Measurements from ENCODE around the gene TMEM97.

Gene TMEM97

DNA sequence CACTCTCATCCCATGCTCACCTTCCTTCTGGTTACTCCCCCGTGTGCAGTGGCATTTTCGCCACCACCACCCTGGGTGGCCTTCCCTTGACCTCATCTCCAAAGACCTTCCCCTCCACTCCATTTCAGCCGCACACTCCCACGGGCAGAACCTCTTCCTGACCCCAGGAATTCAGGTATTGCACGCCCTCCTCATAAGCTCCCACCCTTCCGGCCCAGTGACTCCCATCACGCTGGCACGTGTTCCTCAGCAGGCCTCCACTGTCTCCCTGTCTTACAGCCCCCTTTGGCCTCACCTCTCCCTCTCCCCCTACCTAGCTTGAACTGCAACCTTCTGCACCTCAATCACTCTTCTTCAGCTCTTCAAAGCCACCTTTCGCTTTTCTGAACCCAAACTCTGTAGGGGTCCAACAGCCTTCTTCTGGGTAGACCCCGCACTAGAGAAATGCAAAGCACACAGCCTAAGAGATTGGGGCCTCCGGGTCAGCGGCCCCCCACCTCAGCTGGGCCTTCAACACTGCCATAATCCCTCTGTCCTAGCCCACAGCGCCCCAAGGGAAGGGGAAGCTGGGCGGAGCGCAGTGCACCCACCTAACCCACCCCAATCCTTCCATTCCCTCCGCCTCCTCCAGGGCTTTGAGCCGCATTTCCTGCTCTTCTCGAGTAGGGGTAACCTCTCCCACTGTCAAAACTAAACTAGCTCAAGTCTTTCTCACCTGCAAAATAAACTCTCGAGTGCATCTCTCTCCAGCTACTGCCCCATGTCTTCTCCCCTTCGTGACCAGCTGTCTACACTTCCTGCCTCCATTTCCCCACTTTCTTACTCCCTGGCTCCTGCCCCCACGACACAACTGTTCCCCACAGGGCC is 1.7 kb upstream of the TMEM97 start:
- no peak for DNase-seq

DNA sequence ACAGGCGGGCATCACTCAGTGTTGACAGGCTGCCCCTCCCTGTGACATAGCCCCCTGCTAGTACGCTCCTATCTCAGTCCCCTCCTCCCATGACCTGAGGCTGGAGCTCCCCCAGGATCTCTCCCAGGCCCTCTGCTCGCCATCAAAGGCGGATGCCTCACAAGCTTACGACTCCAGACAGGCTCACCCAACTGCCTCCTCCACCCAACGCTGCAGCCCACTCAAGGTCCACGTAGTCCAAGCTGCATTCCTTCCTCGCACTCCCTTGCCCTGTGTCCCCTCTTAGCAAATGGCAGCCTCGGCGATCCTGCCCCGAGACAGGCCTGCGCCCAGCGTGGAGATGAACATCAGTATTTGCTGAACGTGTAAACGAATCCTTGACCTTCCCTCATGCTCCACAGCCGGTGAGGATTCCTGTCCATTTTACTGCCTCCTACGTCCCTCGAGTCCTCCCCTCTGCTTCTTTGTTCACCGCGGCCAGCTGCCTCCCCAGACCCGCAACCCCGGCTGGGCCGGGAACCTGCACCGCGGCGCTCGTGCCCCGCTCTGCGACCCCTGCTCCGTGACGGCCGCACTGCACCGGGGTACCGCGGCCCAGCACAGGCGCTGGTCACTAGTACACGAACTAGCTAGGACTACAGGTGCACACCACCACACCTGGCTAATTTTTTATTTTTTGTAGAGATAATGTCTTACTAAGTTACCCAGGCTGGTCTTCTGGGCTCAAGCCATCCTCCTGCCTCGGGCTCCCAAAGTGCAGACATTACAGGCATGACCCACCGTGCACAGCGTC is 838 bp upstream of the TMEM97 start:
- no peak for DNase-seq

DNA sequence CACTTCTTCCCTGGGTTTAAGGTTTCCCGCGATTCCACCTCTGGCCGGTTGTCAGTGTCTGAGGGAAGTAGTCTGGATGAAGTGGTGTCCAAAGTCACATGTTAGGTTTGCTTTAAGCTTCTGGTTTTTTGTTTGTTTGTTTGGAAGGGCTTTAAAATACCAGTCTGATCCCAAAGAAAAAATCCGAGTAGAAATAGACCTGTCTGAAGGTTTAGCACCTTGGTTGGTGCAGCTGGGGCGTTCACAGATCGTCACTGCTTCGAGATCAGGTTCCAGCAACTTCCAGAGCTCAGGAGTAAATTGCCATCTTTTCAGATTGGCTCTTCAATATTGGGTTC is 567 bp downstream of the TMEM97 start:
- DNase-seq: no peak

DNA sequence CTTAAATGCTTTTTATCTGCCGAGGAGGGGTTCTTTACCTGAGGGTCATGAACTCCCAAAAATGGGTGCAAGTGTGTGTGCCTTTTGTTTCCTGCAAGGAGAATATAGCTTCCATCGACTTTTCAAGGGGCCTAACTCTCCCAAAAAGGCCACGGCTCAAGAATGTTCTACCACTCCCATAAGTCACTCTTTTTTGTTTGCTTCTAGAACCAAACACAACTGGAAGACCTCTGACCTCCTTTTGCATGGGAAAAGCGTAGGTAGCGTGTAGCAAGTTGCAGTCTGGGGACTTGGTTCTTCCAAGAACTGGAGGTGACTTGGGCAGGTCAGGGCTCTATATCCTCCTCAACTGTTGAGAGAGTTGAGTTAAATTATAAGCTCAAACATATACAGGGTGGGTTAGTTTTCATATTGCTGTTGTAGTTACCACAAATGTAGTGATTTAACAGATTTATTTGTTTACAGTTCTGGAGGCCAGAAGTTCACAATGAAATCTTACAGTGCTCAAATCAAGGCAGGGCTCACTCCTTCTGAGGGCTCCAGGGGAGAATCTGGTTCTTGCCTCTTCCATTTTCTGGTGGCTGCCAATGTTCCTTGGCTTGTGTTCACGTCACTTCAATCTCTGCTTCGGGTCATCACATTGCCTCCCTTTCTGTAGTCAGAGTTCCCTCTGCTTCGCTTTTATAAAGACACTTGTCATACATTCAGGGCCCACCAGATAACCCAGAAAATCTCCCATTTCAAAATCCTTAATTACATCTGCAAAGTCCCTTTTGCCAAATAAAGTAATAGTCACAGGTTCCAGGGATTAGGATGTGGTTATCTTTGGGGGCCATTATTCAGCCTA is 1.4 kb downstream of the TMEM97 start:
- DNase-seq: no peak

DNA sequence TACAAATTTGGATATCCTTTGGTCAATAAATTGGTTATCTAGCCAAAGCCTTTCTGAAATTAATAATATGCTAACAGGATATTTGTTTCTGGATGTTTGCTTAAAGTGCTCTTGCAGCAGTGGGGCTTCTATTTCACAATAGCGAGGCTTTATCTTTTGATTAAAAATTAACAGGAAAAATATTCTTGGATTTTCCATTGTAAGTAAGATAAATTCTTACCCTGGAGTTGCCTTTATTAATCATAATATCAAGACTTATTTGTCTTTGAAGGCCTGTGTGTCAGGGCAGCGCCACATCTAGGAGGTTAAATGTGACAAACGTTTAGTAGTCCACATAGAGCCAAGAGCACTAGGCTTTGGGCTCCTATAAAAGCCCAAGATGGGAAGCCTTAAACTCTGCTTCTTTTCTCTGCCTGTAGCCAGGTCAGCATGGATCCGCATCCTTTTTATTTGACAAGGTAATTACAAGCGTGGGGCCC is 5.3 kb downstream of the TMEM97 start:
- DNase-seq: no peak

DNA sequence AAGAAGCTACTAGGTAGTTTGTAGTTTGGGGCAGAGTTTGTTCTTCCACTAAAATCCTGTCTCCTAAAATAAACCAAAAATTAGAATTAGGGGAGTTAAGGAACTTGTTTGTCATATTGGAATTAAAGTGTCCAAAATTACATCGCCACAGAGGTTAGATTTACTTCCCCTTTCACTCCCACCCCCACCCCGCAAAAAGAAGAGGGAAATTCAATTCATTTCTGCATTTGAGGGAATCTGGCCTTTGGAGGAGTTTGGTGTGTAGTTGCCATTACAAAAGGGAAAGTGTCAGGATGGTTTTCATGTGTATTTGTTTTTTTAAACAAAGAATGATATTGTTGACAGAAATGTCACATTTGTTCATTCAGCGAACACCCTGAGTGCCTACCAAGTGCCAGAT is 5.8 kb downstream of the TMEM97 start:
- DNase-seq: no peak

DNA sequence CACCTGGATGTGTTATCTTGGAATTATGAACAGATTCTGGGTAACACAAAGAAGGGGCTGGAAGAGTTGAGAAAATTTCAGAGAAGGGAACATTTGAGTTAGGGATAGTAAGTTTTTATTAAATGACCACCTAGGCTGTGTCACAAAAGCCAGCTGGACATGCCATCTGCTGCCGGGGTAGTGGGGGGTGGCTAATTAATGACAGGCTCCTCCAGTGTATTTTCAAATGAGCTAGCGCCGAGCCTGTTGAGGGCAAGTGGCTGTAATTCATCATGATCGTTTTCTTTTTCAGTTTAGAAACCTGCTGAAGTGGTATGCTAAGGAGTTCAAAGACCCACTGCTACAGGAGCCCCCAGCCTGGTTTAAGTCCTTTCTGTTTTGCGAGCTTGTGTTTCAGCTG is 6.2 kb downstream of the TMEM97 start:
- DNase-seq: no peak

DNA sequence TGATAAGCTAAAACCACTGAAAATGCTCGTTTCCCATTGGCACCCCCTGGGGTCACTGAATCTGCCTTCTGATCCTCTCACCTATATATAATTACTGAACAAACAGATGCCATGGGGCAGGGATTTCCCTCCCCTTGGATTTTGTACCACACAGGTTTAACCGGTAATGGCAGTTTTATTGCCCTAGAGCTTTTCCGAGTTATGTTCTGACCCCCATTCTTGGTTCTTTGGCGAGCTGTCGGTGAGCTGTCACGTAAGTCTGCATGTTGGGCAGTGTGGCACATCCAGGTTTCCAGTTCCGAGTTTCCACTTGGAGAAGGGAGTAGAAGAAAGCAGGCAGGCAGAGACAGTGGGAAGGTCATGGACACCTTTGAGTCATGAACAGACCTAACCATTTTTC is 7.1 kb downstream of the TMEM97 start:
- DNase-seq: no peak

DNA sequence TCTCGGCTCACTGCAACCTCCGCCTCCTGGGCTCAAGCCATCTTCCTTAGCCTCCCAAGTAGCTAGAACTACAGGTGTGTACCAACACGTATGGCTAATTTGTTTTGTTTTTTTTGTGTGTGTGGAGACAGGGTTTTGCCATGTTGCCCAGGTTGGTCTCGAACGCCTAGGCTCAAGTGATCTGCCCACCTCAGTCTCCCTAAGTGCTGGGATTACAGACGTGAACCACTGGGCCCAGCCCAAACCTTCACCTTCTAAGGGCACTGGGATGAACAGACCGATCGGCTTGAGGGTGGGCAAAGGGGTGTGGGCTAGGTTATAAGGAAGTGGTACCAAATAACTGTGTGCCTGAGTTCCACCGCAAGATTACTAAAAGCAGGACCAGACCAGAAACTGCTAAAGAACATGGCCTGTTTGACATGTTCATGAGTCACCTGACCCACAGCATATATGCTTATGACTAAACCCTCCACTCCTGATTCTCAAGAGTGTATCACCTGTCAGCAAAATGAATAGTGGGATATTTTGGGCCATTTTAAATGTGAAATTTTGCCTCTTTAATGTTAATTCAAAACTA is 8.1 kb downstream of the TMEM97 start:
- no peak for DNase-seq

DNA sequence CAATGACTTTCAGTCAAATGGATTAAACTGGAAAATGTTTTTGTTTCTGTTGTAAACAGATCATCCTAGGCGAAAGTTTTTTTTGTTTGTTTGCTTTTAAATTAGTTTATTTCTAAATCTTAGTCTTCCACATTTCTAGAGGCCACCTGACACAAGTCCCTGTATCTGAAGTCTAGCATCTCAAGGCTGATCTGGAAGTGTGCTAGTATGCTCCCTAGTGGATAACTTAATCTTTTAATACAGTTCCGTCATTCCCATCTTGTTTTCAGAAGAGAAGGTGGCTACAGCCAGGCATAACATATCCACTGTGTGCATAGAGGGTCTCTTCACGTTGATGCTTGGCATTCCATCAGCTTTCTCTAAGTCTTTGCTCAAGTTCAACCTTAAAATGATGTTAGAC is 8.7 kb downstream of the TMEM97 start:
- DNase-seq: no peak

DNA sequence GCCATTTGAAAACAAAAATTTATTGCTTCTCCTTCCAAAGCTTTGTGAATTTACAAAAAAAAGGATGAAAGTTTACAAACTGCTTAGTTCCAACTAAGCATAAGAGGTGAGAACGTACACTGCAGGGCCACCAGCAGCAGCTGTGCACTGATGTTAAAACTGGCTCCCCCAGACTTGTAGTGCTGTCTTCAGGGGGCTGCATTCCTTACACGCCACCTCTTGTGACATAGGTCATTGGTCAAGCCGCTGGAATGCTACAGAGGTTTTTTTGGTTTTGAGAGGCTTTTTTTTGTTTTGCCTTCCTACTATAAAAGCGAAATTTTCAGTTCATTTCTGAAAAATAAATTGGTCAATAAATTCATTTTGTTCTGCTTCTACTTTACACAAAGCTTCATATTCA is 9.3 kb downstream of the TMEM97 start:
- no peak for DNase-seq

DNA sequence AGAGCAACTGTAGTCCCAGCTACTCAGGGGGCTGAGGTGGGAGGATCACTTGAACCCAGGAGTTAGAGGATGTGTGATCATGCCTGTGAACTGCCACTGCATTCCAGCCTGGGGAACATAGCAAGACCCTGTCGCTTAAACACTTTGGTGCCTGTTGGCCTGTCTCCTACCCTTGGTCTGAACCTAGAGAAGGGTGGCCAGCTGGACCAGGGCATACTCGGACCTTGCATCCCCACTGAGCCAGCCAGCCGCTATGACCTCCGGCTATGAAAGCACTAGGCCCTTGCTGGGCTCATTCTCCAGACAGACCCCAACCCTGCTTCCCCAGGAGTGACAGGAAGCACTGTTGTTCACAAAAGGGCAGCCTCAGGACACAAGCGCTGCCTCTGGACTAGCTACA is 11.7 kb downstream of the TMEM97 start:
- no peak for DNase-seq

DNA sequence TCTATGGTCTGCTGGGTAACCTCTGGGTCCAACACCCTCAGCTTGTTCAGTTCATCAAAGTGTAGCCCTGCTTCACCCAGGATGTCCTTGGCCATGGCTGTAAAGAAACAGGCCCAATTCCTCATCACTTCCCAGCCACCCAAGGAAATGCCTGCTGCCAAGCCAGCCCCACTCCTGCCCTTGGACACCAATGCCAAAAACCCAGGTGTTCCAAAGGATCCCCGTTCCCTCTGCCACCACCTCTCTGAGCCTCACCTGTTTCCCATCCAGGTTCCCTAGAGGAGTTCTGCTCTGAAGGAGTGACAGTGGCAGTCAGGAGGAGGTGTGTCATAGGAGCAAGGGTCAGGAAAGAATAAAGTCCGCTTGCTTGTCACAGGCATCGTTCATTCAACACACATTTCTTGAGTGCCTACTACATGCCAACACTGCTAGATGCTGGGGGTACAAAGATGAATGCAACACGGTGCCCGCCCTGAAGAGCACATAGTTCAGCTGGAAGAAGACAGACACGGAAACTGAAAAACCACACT is 13.0 kb downstream of the TMEM97 start:
- no peak for DNase-seq

DNA sequence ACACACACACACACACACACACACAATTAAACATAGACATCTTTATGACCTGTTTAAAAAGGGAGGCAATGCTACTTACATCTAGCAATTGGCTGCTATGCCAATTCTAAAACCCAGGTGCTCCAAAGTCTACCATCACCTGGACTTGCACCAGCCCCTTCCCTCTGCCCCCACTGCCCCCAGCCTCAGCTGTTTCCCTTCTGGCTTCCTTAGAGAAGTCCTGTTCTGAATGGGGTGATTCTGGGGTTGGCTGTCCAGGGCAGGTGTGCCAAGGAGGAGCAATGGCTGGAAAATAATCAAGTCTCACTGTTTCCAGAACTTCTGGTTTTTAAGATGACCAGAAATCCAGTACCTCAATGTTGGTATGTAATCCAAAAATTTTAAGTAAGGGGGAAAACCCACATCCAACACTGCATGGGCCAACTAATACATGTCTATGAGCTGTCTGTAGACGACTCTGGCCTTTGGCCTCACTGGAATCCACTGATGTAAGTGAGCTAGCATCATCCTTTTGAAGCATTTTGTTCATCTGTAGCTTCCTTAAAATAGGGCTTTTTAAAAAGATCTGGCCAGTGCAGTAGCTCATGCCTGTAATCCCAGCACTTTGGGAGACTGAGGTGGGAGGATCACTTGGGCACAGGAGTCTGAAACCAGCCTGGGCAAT is 14.2 kb downstream of the TMEM97 start:
- no peak for DNase-seq

DNA sequence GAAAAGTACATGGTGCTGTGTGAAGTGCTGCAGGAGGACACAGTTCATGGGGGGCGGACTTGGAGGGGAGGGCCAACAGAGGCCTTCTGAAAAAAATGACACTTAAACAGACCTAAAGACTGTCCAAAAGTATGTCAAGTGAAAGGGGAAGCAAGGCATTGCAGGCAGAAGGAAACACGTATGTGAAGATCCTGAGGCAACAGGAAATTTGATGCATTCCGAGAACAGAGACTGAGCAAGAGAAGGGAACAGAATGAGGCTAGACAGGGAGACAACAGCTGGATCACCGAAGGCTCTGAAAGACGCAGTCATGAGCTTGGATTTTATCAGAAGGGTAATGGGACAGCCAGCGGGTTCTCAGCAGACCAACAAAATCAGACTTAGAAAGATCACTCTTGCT is 15.2 kb downstream of the TMEM97 start:
- no peak for DNase-seq

DNA sequence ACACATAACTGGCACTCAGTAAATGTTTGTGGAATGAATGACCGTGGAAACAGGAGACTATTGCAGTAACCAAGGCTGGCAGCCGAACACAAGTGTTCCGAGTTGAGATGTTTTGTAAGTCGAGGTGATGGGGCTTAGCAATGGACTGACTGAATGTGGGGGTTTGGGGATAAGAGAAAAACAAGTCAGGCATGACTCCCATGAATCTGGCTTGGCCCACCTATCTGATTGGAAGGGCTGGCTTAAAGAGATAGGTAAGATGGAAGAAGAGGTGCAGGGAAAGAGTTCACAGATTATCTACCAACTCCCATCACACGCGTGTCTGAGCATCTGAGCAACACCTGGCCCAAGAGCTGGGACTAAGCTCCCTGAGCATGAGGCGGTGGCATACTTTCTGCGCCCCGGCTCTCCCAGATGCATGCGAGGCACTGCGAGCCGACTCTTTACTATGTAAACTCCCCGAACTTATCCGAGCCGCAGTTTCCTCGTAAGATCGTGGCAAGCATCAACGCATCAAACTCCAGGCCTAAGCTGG is 15.7 kb downstream of the TMEM97 start:
- DNase-seq: no peak

DNA sequence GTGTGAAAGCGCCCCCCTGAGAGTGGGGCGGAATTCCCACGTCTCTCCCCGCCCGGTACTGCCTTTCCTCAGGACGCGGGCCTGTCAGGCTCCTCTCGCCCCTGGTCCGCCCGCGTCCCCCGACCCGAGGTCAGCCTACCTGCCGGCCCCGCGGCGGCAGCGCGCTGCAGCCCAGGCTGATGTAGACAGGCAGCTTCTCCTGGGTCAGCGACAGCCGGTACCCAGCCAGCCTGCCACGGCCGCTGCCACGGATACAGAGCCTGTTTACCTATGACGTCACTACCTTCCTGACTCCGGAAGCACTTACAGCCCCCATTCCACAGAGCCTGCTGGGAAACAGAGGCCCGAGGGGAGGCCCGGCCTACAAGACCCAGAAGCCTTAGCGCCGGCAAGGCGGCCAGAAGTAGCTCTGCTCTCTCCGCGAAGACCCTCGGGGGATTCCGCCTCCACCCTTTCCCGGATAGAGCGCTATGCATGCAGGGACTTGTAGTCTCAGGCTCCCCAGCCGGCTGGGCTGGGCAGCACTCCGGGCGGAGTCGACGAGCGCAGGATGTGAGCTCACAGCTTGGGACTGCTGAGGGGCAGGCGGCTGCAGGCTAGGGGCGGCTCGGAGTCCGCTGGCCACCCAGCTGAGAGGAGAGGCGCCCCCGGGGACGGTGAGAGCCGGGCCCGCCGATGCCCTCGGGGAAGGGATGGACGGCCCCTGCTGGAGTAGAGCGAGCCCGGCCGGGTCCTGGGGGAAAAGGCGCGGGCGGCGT is 16.4 kb downstream of the TMEM97 start, which contains the start of the genes IFT20 and TNFAIP1:
Gene IFT20, minus strand, starts transcription at position 272 of the 758 bp plus-strand sequence. CDS start 3,487 bp downstream, outside the sequence.
Gene TNFAIP1, plus strand, starts transcription at position 561 of the 758 bp plus-strand sequence. CDS start 3,761 bp downstream, outside the sequence.
- peak; percentile 93 for DNase-seq

DNA sequence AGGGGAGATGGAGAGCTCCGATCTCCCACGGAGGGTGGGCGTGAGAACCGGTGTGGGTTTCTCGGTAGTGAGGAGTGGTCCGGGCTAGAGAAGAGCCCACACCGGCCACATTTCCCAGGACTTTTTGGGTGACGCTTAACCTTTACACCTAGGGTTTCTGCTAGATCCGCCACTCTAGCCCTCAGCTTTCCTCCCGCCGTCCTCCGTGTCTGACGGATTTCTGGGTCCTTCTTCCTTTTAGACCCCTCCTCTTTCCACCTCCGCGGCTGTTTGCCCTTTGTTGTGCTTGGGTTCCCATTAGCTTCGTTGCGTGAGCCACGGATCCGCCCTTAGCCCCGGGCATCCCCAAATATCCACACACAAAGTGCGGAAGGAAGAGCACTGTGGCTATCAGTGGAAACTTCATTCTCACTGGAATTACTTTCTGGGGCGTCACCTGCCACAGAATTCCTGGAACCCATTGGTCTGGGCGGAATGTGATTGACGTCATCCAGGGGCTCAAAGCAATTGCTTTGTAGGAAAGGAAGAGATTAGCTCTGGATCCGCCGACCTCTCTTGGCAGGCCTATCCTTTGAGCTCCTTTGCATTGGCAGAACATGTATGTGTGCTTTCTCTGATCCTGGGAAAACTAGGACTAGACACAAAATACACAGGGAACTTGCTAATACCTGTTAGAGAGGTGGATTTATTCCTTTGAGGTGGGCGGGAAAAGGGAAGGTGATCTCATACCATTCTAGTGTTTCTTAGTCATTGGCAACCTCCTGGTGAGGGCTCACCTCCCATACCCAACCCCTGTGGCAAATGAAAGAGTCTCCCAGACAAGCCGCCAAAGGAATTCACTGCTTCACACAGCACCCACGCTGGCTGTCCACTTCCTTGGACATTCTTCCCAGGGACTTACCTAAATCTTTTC is 17.2 kb downstream of the TMEM97 start:
- peak; percentile 57 for DNase-seq

DNA sequence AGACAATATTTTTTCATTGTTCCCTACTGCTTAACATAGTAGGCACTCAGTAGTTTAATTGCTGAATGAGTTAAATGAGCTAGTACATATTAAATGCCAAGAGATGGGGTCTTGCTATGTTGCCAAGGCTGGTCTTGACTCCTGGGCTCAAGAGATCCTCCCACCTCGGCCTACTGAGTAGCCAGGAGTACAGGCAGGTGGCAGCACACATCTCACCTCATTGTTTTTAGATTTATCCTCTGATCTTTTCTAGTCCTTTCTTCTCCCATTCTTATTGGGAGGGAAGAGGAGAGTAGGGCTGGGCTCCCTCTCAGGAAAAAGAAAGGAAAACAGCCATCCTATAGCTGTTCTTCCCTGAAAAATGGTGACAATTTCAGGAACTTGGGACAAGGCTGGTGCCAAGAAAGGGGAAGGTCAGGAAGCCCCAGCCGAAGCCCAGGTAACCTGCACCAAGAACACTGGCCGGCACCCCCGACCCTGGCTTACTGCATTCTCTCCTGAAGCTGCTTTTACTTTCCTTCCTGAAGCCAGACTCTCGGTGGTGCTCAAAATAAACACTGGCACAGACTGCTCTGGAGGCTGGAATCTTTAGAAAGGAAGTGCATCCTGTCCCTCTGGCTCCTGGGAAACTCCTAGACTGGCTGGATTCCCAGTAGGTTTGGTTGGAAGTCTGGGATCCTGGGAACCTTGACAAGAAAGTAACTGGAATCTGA is 19.2 kb downstream of the TMEM97 start:
- DNase-seq: no peak

All from NCI-H2227 treated with DMSO at 0.1 percent for 48 hours (cell line).